PC-9 (cell line): Measurements from ENCODE around the gene THEMIS2. TPM values are rescaled to one million over a fixed set of nuclear protein-coding genes. Genes with fewer than 3 reads are reported as not detected.
A peak's percentile ranks its signal among the peaks of the same experiment; 100 is the strongest.

Experiments used
- BruUV-seq: library from RNA; stranded (reverse); fragments of 400-500 nt; replicated peaks from 2 replicates; lab custom pipeline; 2021; lab: Mats Ljungman, UMichigan
- CTCF ChIA-PET: fragments of 300-600 bp; sonication (Branson Sonifier 250); formaldehyde crosslinking; loops from one replicate; lab custom pipeline; 2022; ENCODE audit warnings: antibody characterized with exemption; lab: Charles Lee
- POLR2A ChIA-PET: fragments of 300-600 bp; sonication (Branson Sonifier 250); formaldehyde crosslinking; loops from one replicate; lab custom pipeline; 2022; ENCODE audit warnings: antibody characterized with exemption; ENCODE audit not compliant: unreplicated experiment; lab: Charles Lee
- DNase-seq, 2 experiments: peaks; one replicate each; pipeline versions ENCODE4 v3.0.0 to v3.0.0-alpha.2; 2015 to 2022; ENCODE audit warnings: mixed read lengths in 1 of 2
- H2AFZ ChIP-seq: fragments of 200-600 bp; sonication (generic); 2 replicates; pipeline ENCODE4 v1.8.1; 2017; ENCODE audit warnings: antibody characterized with exemption
- H3F3A ChIP-seq: fragments of 200-600 bp; sonication (generic); 2 replicates; pipeline ENCODE4 v1.8.1; 2017; ENCODE audit warnings: antibody characterized with exemption, mild to moderate bottlenecking, low read depth; ENCODE audit not compliant: insufficient read depth
- H3K27ac ChIP-seq: fragments of 200-600 bp; sonication (generic); 2 replicates; pipeline ENCODE4 v1.6.1; 2016; ENCODE audit warnings: mixed run types
- H3K27me3 ChIP-seq: fragments of 200-600 bp; sonication (generic); 2 replicates; pipeline ENCODE4 v1.6.1; 2016; ENCODE audit warnings: low read depth, mixed run types; ENCODE audit not compliant: insufficient read depth
- H3K36me3 ChIP-seq: fragments of 200-600 bp; sonication (generic); 2 replicates; pipeline ENCODE4 v1.6.1; 2016; ENCODE audit warnings: low read depth, mixed run types
- H3K4me1 ChIP-seq: fragments of 200-600 bp; sonication (generic); replicated peaks from 2 replicates; pipeline ENCODE4 v1.6.1; 2016; ENCODE audit warnings: mixed run types; ENCODE audit not compliant: insufficient read depth
- H3K4me2 ChIP-seq: fragments of 200-600 bp; sonication (generic); 2 replicates; pipeline ENCODE4 v1.6.1; 2017; ENCODE audit warnings: mixed run types
- H3K4me3 ChIP-seq: fragments of 200-600 bp; sonication (generic); 2 replicates; pipeline ENCODE4 v1.6.1; 2016; ENCODE audit warnings: mixed run types
- H3K79me2 ChIP-seq: fragments of 200-600 bp; sonication (generic); 2 replicates; pipeline ENCODE4 v1.6.1; 2017; ENCODE audit warnings: low read depth, mixed run types
- H3K9me2 ChIP-seq: fragments of 200-600 bp; sonication (generic); 2 replicates; pipeline ENCODE4 v1.8.1; 2017; ENCODE audit warnings: mild to moderate bottlenecking; ENCODE audit not compliant: insufficient read depth
- H3K9me3 ChIP-seq: fragments of 200-600 bp; sonication (generic); 2 replicates; pipeline ENCODE4 v1.8.1; 2016; ENCODE audit warnings: low read depth; ENCODE audit not compliant: insufficient read depth
- H4K20me1 ChIP-seq: fragments of 200-600 bp; sonication (generic); 2 replicates; pipeline ENCODE4 v1.8.1; 2017; ENCODE audit not compliant: insufficient read depth
- CTCF ChIP-seq: fragments of 200-600 bp; sonication (generic); conservative IDR thresholded peaks from 2 replicates; pipeline ENCODE4 v1.6.1; 2017; ENCODE audit warnings: mixed run types, antibody characterized with exemption, mild to moderate bottlenecking, moderate library complexity
- EZH2 ChIP-seq: fragments of 200-600 bp; sonication (generic); IDR thresholded peaks from 2 replicates; pipeline ENCODE4 v1.8.0; 2017; ENCODE audit warnings: antibody characterized with exemption, low read depth
- intact Hi-C: fragments of 100-400 bp; cut with micrococcal nuclease; formaldehyde crosslinking; loops from one replicate; pipeline ENCODE4 v1.10.0; 2022; ENCODE audit not compliant: unreplicated experiment
- total RNA-seq: library from RNA; stranded (reverse); gene quantifications from 2 replicates; pipeline ENCODE4 v1.2.3, GENCODE V29; 2021

Gene THEMIS2
- total RNA-seq, 1 experiment from 2014 or later = 3.1 TPM

GRCh38 chr1:27830621-27831440 is 41.5 kb upstream of the THEMIS2 start, which contains the start of gene PPP1R8:
PPP1R8 (plus strand) TSS chr1:27830782; CDS start chr1:27830836, 54 bp downstream.
- TSS peak; percentile 62 for BruUV-seq
- TF ChIP-seq CTCF (no peak), EZH2 (no peak)
- Histone ChIP-seq H3K4me1 (0 out of 2 replicates have a peak, but pooled peaks cover 14% of the 10 kb centered on the region), H3K36me3 (no peaks in the 10 kb centered on the region), H3K79me2 (peaks cover 42% of the 10 kb centered on the region), H3F3A (no peaks in the 10 kb centered on the region), H3K27me3 (no peaks in the 10 kb centered on the region), H3K9me3 (no peaks in the 10 kb centered on the region), H3K4me3 (peak within 1 kb of the TSS; percentile 94), H3K27ac (peak within 1 kb of the TSS; percentile 46; the same call in 1 of the 2 replicates), H2AFZ (peak within 1 kb of the TSS; percentile 97), H3K4me2 (peak within 1 kb of the TSS; percentile 91), H4K20me1 (no peaks in the 10 kb centered on the region; the same call in none of the 2 replicates), H3K9me2 (no peaks in the 10 kb centered on the region)
- CTCF ChIA-PET = interaction anchor here (0.6 to 1.0 kb wide), 2 partner anchors 58 to 162 kb away, joined by 3 to 5 read pairs; partner anchors contain the start of gene STX12
- POLR2A ChIA-PET = interaction anchor here (0.6 to 1.0 kb wide), 6 partner anchors 12 to 485 kb away, joined by 4 to 8 read pairs (median 6); partner anchors contain the start of genes FAM76A and STX12
- peak; percentile 87 to 91 for DNase-seq
- intact Hi-C loops = loop anchor here (5.0 kb wide), 1 partner anchor 159 kb away; the partner anchor contains the start of gene IFI6

GRCh38 chr1:27831568-27832410 is 40.6 kb upstream of the THEMIS2 start:
- intact Hi-C loops = loop anchor here (5.0 kb wide), 1 partner anchor 159 kb away; the partner anchor contains the start of gene IFI6
- H4K20me1 ChIP-seq = no peaks in the 10 kb centered on the region; the same call in none of the 2 replicates
- DNase-seq = no peak
- no peaks in the 10 kb centered on the region for H3F3A ChIP-seq
- no TSS peak for BruUV-seq
- H3K9me2 ChIP-seq = no peaks in the 10 kb centered on the region
- ChIA-PET CTCF (no interaction called here), POLR2A (interaction anchor here (0.6 kb wide), 1 partner anchor 13 kb away, joined by 32 read pairs; no protein-coding TSS in a partner anchor)
- TF ChIP-seq CTCF = no peak
- no peak for TF ChIP-seq EZH2
- H3K36me3 ChIP-seq = no peaks in the 10 kb centered on the region
- no peaks in the 10 kb centered on the region for H3K27me3 ChIP-seq
- 0 out of 2 replicates have a peak, but pooled peaks cover 14% of the 10 kb centered on the region for H3K4me1 ChIP-seq
- peaks cover 42% of the 10 kb centered on the region for H3K79me2 ChIP-seq
- peak overlapping the region; percentile 91 for H3K4me2 ChIP-seq
- no peaks in the 10 kb centered on the region for H3K9me3 ChIP-seq
- peak overlapping the region; percentile 94 for H3K4me3 ChIP-seq
- H3K27ac ChIP-seq = no peak overlapping the region
- peak overlapping the region; percentile 97; the same call in 1 of the 2 replicates for H2AFZ ChIP-seq
